OCI-LY1 (cell line): Measurements from ENCODE around the gene FARSB.

Experiments
- H2AFZ ChIP-seq: fragments of 200-600 bp; sonication (generic), shearing (Covaris generic); 2 replicates; pipeline ENCODE4 v1.6.0; 2014; ENCODE audit warnings: antibody characterized with exemption, mild to moderate bottlenecking, low read length
- H3F3A ChIP-seq: fragments of 200-600 bp; sonication (generic), shearing (Covaris generic); 2 replicates; pipeline ENCODE4 v1.6.0; 2014; ENCODE audit warnings: mild to moderate bottlenecking, antibody characterized with exemption, low read length, moderate library complexity; ENCODE audit not compliant: insufficient read depth
- H3K27ac ChIP-seq: fragments of 200-600 bp; sonication (generic); 2 replicates; pipeline ENCODE4 v1.5.1; 2014; ENCODE audit warnings: low read length, mixed run types, mild to moderate bottlenecking, low read depth; ENCODE audit not compliant: poor library complexity, severe bottlenecking
- H3K27me3 ChIP-seq: fragments of 200-600 bp; sonication (generic); 2 replicates; pipeline ENCODE4 v1.6.0; 2014; ENCODE audit warnings: antibody characterized with exemption, mild to moderate bottlenecking, low read length, moderate library complexity; ENCODE audit not compliant: insufficient read depth
- H3K36me3 ChIP-seq: fragments of 200-600 bp; sonication (generic); 2 replicates; pipeline ENCODE4 v1.6.1; 2014; ENCODE audit warnings: mild to moderate bottlenecking, antibody characterized with exemption, low read length, moderate library complexity, mixed read lengths; ENCODE audit not compliant: insufficient read depth
- H3K4me1 ChIP-seq: fragments of 200-600 bp; sonication (generic); 2 replicates; pipeline ENCODE4 v1.5.1; 2014; ENCODE audit warnings: mild to moderate bottlenecking, low read length, moderate library complexity; ENCODE audit not compliant: insufficient read depth, severe bottlenecking
- H3K4me2 ChIP-seq: fragments of 200-600 bp; sonication (generic), shearing (Covaris generic); 2 replicates; pipeline ENCODE4 v1.6.1; 2014; ENCODE audit warnings: low read length
- H3K4me3 ChIP-seq: fragments of 200-600 bp; sonication (generic); 2 replicates; pipeline ENCODE4 v1.5.1; 2014; ENCODE audit warnings: low read length, low read depth, mild to moderate bottlenecking, mixed read lengths; ENCODE audit not compliant: poor library complexity, severe bottlenecking
- H3K79me2 ChIP-seq: fragments of 200-600 bp; shearing (Covaris generic); 2 replicates; pipeline ENCODE4 v1.6.1; 2016; ENCODE audit warnings: mixed run types, low read length, mixed read lengths; ENCODE audit not compliant: insufficient read depth
- H3K9ac ChIP-seq: fragments of 200-600 bp; sonication (generic), shearing (Covaris generic); 2 replicates; pipeline ENCODE4 v1.6.1; 2014; ENCODE audit warnings: mild to moderate bottlenecking, low read length, mixed read lengths
- H3K9me2 ChIP-seq: fragments of 200-600 bp; sonication (generic), shearing (Covaris generic); 2 replicates; pipeline ENCODE4 v1.6.1; 2014; ENCODE audit warnings: low read depth, mild to moderate bottlenecking, low read length, mixed read lengths
- H3K9me3 ChIP-seq: fragments of 200-600 bp; shearing (Covaris generic); 2 replicates; pipeline ENCODE4 v1.6.1; 2014; ENCODE audit warnings: low read length, mixed read lengths
- H4K20me1 ChIP-seq: fragments of 200-600 bp; sonication (generic), shearing (Covaris generic); 2 replicates; pipeline ENCODE4 v1.6.0; 2016; ENCODE audit warnings: mild to moderate bottlenecking, low read length; ENCODE audit not compliant: insufficient read depth
- EZH2 ChIP-seq: fragments of 200-600 bp; sonication (generic), shearing (Covaris generic); IDR thresholded peaks from 2 replicates; pipeline ENCODE4 v1.8.0; 2017; ENCODE audit warnings: borderline replicate concordance, mixed run types, mild to moderate bottlenecking, antibody characterized with exemption, low read length, moderate library complexity, mixed read lengths
- TF ChIP-seq, protein P1 (sequence below): fragments of 200-600 bp; sonication (generic), shearing (Covaris generic); IDR thresholded peaks from 2 replicates; pipeline ENCODE4 v1.5.1; 2017; ENCODE audit warnings: mild to moderate bottlenecking, antibody characterized with exemption, low read length, moderate library complexity, mixed read lengths

The FARSB gene

DNA sequence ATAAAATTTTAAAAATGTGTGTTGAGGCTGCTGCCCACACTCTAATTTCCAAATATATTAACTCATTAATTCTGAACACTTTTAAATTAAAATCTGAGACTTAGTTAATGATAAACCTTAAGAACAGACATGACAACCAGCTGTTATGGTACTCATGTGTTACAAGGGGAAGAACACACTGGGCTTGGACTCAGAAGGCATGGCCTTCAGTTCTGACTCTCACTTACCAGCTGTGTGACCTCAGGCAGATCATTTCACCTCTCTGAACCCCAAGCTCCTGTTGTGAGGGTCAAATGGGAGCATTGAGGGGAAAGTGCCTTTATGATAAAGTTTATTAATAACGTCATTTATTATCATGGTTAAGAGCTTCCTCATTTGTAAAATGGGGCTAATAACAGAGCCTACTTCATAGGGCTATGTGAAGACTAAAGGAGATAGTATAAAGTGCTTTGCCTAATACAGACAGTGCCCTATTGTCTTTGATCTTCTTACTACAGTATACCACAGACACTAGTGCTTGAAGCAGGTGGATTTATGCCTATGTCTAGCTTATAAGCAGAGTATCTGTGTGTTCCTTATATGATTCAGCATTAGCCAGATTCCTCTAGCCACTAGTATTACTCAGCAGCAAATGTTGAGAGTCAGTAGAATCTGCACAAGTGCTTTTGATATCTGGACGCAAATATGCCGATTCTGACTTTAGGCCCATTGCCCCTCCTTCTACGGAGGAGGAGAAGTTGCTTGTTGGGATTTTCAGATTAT, 131.9 kb downstream of the FARSB start:
- no peak for TF ChIP-seq EZH2
- TF ChIP-seq, protein P1, sequence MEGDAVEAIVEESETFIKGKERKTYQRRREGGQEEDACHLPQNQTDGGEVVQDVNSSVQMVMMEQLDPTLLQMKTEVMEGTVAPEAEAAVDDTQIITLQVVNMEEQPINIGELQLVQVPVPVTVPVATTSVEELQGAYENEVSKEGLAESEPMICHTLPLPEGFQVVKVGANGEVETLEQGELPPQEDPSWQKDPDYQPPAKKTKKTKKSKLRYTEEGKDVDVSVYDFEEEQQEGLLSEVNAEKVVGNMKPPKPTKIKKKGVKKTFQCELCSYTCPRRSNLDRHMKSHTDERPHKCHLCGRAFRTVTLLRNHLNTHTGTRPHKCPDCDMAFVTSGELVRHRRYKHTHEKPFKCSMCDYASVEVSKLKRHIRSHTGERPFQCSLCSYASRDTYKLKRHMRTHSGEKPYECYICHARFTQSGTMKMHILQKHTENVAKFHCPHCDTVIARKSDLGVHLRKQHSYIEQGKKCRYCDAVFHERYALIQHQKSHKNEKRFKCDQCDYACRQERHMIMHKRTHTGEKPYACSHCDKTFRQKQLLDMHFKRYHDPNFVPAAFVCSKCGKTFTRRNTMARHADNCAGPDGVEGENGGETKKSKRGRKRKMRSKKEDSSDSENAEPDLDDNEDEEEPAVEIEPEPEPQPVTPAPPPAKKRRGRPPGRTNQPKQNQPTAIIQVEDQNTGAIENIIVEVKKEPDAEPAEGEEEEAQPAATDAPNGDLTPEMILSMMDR, result no peak
- Histone ChIP-seq H3K27ac (no peak overlapping the region), H3K4me1 (no peaks in the 10 kb centered on the region), H3K4me3 (no peak overlapping the region), H3K4me2 (no peak overlapping the region), H3K9ac (no peak overlapping the region), H3K36me3 (no peaks in the 10 kb centered on the region), H3F3A (no peaks in the 10 kb centered on the region), H3K27me3 (no peaks in the 10 kb centered on the region), H3K79me2 (no peaks in the 10 kb centered on the region), H3K9me2 (no peaks in the 10 kb centered on the region), H3K9me3 (no peaks in the 10 kb centered on the region), H4K20me1 (no peaks in the 10 kb centered on the region), H2AFZ (no peak overlapping the region)

DNA sequence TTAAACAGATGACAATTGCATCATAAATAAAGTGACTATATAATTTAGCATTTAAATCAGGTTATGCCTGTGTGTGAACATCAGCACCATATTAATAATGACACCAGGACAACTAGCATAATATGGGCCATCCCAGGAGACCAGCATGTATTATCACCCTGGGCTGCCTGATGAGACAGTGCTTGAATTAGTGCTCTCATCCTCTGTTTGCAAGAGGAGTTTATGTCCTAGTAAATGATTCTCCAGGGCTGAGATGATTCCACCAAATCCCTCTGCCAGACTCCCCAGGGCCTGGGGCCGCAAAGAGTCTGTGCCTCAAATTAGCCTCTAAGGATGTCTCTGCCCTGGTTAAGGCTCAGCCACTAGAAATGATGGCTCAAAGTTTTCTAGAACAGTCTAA, 133.8 kb downstream of the FARSB start:
- no peaks in the 10 kb centered on the region for H3K4me1 ChIP-seq
- no peak overlapping the region for H3K4me3 ChIP-seq
- no peaks in the 10 kb centered on the region for H3F3A ChIP-seq
- H4K20me1 ChIP-seq, result no peaks in the 10 kb centered on the region
- H3K9me3 ChIP-seq, result no peaks in the 10 kb centered on the region
- no peak overlapping the region for H2AFZ ChIP-seq
- H3K79me2 ChIP-seq, result no peaks in the 10 kb centered on the region
- H3K27me3 ChIP-seq, result no peaks in the 10 kb centered on the region
- H3K27ac ChIP-seq, result no peak overlapping the region
- H3K4me2 ChIP-seq, result no peak overlapping the region
- H3K9me2 ChIP-seq, result no peaks in the 10 kb centered on the region
- no peak for TF ChIP-seq EZH2
- TF ChIP-seq, protein P1, result no peak
- H3K9ac ChIP-seq, result no peak overlapping the region
- no peaks in the 10 kb centered on the region for H3K36me3 ChIP-seq

DNA sequence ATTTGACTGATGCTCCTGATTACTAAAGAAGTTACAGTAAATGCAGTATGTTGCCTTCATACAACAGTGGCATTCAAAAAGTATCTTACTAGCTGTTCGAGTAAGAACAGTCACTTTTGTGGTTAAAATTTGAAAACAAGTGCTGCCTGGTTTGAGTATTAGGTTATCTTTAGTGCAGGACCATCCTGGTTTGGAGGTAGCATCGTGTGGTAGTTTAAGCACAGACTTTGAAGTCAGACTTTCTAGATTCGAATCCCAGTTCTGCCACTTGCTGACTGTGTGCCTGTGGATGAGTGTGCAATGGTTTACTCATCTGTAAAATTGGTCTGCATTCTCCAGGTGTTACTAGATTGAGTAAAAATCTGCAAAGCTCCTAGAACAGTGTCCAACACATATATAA, 134.8 kb downstream of the FARSB start:
- H3K27me3 ChIP-seq, result no peaks in the 10 kb centered on the region
- no peaks in the 10 kb centered on the region for H3K4me1 ChIP-seq
- H4K20me1 ChIP-seq, result no peaks in the 10 kb centered on the region
- no peak overlapping the region for H3K4me3 ChIP-seq
- H3K9me3 ChIP-seq, result no peaks in the 10 kb centered on the region
- no peak for TF ChIP-seq EZH2
- H3K4me2 ChIP-seq, result no peak overlapping the region
- H3K79me2 ChIP-seq, result no peaks in the 10 kb centered on the region
- H3K36me3 ChIP-seq, result no peaks in the 10 kb centered on the region
- H3K27ac ChIP-seq, result no peak overlapping the region
- no peak overlapping the region for H2AFZ ChIP-seq
- H3K9me2 ChIP-seq, result no peaks in the 10 kb centered on the region
- H3K9ac ChIP-seq, result no peak overlapping the region
- no peaks in the 10 kb centered on the region for H3F3A ChIP-seq
